IgD-negative memory B cell (primary cell): Measurements from ENCODE around the gene WLS. TPM values are rescaled to one million over a fixed set of nuclear protein-coding genes. Genes with fewer than 3 reads are reported as not detected.

ENCODE experiments used
- H3K27ac Mint-ChIP-seq, 3 donors: one replicate each; pipeline ENCODE4 v1.8.0; 2020 to 2022; ENCODE audit warnings: mild to moderate bottlenecking in 3 of 3, mixed read lengths in 3 of 3, moderate library complexity in 1 of 3
- H3K27me3 Mint-ChIP-seq: one replicate; pipeline ENCODE4 v1.8.0; 2021; ENCODE audit warnings: mixed read lengths
- H3K36me3 Mint-ChIP-seq: one replicate; pipeline ENCODE4 v1.8.0; 2020; ENCODE audit warnings: mild to moderate bottlenecking, mixed read lengths
- H3K4me1 Mint-ChIP-seq, 3 donors: one replicate each; pipeline ENCODE4 v1.8.0; 2020 to 2022; ENCODE audit warnings: mixed read lengths in 3 of 3, mild to moderate bottlenecking in 1 of 3
- H3K4me3 Mint-ChIP-seq, 4 donors: one replicate each; pipeline ENCODE4 v1.8.0; 2020 to 2022; ENCODE audit warnings: mild to moderate bottlenecking in 4 of 4, mixed read lengths in 4 of 4, moderate library complexity in 3 of 4
- H3K9me3 Mint-ChIP-seq, 3 donors: one replicate each; pipeline ENCODE4 v1.8.0; 2020 to 2021; ENCODE audit warnings: mixed read lengths in 3 of 3, mild to moderate bottlenecking in 1 of 3
- polyA plus RNA-seq: library from polyadenylated mRNA; unstranded; fragments of 300-500 nt; fragmentation: Illumina TruSeq; gene quantifications from one replicate; pipeline ENCODE4 v1.2.3, GENCODE V29; 2021

Gene WLS
- polyA plus RNA-seq, 1 donor from 2014 or later: not detected

DNA sequence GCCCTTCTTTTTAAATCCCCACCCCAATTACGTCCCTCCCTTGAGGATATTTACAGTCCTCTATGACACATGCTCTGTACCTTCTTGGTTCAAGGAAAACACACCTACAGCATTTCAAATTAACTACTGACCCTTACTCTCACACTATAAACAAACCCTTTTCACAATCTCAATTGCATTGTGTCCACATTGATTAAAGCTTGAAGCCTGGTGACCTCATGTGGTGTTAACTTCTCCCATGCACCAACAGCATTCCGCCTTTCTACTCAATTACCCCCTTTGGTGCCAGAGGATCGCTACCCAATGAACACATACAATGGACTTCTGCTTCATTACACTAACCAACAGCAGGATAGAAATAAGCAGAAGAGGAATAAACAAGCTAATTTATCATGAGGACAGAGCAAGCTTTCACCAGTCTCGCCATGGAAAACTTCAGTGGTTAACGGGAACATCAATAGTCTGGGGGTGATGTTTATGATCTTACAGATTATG lies 15.2 kb downstream of the WLS start:
- Mint-ChIP-seq H3K4me1 (no peaks in the 10 kb centered on the region), H3K36me3 (no peaks in the 10 kb centered on the region), H3K4me3 (no peak overlapping the region), H3K27me3 (peaks cover 8% of the 10 kb centered on the region), H3K27ac (no peak overlapping the region), H3K9me3 (peaks cover 0 to 2% (median 0%) of the 10 kb centered on the region in 3 donors)

DNA sequence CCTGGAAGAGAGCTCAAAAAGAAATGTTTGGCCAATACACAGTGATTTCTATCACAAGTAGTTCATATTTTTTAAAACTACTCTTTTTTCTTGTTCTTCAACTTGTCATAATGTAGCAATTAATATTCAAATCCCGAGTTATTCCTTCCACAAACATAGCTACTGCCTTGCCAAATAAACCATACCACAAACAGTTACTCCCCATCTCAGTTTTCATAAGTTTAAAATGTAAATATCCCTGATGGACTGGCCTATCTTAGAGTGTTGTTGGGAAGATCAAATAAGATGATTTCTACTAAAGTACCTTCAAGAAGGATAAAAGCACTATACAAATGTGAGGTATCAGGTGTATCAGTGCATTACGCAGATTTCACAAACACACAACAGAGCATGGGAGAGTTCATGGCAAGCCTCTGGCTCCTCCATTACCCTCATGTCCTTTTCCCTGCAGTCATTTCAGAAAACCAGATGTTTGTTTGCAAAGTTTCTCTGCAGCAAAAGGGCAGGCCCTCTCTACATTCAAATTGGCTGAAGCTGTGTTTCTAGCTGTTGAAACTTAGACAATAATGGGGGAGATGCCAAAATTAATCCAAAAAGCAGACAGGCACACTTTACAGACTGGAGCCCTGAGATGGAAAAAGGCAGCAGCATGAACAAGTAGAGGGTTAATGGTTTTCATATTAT lies 16.1 kb downstream of the WLS start:
- peaks cover 8% of the 10 kb centered on the region for H3K27me3 Mint-ChIP-seq
- H3K4me1 Mint-ChIP-seq: no peaks in the 10 kb centered on the region
- H3K9me3 Mint-ChIP-seq: peaks cover 0 to 2% (median 0%) of the 10 kb centered on the region in 3 donors
- H3K4me3 Mint-ChIP-seq: no peak overlapping the region
- H3K36me3 Mint-ChIP-seq: no peaks in the 10 kb centered on the region
- H3K27ac Mint-ChIP-seq: no peak overlapping the region

- Mint-ChIP-seq H3K27me3 (peaks cover 10% of the 10 kb centered on the region), H3K36me3 (no peaks in the 10 kb centered on the region), H3K9me3 (peaks cover 0 to 2% (median 0%) of the 10 kb centered on the region in 3 donors)
Measured at GRCh38 chr1:68213843-68214242, 18.5 kb downstream of the WLS start.

DNA sequence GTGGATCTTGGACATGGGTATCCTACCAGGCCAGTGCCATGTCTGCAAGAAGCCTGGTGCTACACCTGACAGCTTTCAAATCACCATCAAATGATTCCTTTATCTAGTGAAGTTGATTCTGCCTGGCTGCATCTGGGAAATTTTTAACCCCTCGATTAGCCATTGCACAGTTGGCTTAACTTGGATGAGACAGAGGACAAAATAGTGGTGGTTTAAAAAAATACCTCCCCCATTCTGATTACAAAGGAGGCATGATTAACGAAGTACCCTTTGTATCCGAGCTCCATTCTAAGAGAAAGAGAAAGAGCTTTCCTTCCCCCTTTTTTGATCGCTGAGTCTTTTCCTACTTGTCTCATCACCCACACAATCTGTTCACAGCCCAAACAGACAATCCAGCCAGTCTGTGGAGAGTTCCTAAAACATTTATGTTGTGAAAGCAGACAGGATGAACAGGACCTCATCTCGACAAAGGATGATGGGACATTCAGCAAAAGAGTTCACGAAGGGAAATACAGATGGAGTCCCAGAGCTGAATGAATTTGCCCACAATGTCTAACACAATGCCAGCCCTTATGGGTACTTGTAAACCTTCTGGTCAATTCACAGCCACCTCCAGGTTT lies 20.5 kb downstream of the WLS start:
- peaks cover 0 to 2% (median 0%) of the 10 kb centered on the region in 3 donors for H3K9me3 Mint-ChIP-seq
- H3K4me1 Mint-ChIP-seq: peaks cover 0 to 2% (median 0%) of the 10 kb centered on the region in 3 donors
- no peak overlapping the region for H3K27ac Mint-ChIP-seq
- peaks cover 7% of the 10 kb centered on the region for H3K27me3 Mint-ChIP-seq
- no peak overlapping the region for H3K4me3 Mint-ChIP-seq
- no peaks in the 10 kb centered on the region for H3K36me3 Mint-ChIP-seq

More at GRCh38 chr1:68213843-68214242, 18.5 kb downstream of the WLS start:
- H3K27ac Mint-ChIP-seq: no peak overlapping the region
- no peaks in the 10 kb centered on the region for H3K4me1 Mint-ChIP-seq
- no peak overlapping the region for H3K4me3 Mint-ChIP-seq

DNA sequence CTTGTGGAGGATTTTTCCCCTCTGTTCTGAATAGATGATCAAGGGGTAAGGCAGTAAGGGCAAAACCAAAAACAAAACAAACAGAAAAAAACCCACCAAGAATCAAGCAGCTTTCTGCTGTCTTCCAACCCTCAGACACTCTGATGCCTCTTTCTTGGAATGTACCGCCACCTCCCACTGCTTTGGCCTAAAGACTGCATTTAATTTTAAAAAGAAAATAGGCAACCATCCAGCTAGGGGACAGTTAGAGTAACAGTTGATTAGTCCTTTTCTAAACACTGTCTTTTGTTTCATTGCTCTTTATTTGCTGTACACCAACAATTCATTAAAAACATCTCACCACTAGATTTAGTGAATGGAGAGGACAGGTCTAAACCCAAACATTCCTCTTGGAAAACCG lies 21.5 kb downstream of the WLS start:
- H3K9me3 Mint-ChIP-seq: peaks cover 0 to 2% (median 0%) of the 10 kb centered on the region in 3 donors
- no peak overlapping the region for H3K4me3 Mint-ChIP-seq
- peaks cover 0 to 2% (median 0%) of the 10 kb centered on the region in 3 donors for H3K4me1 Mint-ChIP-seq

GRCh38 chr1:68210027-68210426 lies 22.3 kb downstream of the WLS start:
- H3K9me3 Mint-ChIP-seq: peaks cover 0 to 2% (median 0%) of the 10 kb centered on the region in 3 donors
- H3K27me3 Mint-ChIP-seq: peaks cover 6% of the 10 kb centered on the region
- peaks cover 0 to 2% (median 0%) of the 10 kb centered on the region in 3 donors for H3K4me1 Mint-ChIP-seq
- H3K27ac Mint-ChIP-seq: no peak overlapping the region
- H3K4me3 Mint-ChIP-seq: no peak overlapping the region
- H3K36me3 Mint-ChIP-seq: peaks cover 1% of the 10 kb centered on the region

More for the DNA sequence above, 21.5 kb downstream of the WLS start:
- peaks cover 7% of the 10 kb centered on the region for H3K27me3 Mint-ChIP-seq
- H3K36me3 Mint-ChIP-seq: no peaks in the 10 kb centered on the region
- H3K27ac Mint-ChIP-seq: no peak overlapping the region

GRCh38 chr1:68206848-68207689 lies 25.3 kb downstream of the WLS start:
- peaks cover 2% of the 10 kb centered on the region for H3K27me3 Mint-ChIP-seq

DNA sequence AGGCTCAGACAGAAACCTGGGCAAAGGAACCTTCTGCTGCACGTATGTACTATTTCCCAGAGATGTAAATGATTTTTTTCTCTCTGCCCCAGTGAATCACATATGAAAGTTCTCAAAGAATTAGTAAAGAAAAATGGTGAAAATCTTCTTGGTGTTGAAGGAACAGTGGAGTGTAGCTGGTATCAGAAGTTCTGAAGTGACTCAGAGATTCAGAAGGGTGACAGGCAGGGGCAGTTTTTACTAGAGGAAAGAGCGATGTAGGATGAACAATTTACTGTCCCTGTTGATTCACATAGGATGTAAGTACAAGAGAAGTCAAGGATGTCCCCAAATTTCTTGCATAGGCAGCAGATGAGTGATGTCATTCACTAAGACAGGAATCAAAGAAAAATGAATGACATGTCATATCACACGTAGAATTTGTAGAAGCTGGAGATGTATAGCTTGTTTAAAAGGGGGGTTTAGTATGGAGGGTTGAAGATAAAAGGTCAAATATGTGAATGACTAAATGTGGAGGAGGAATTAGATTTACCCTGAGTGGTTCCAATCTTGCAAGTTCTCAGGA lies 26.4 kb downstream of the WLS start:
- Mint-ChIP-seq H3K27me3 (peaks cover 3% of the 10 kb centered on the region), H3K9me3 (no peaks in the 10 kb centered on the region), H3K4me3 (no peak overlapping the region), H3K4me1 (peaks cover 0 to 2% (median 0%) of the 10 kb centered on the region in 3 donors), H3K27ac (no peak overlapping the region), H3K36me3 (peaks cover 1% of the 10 kb centered on the region)

More at GRCh38 chr1:68206848-68207689, 25.3 kb downstream of the WLS start:
- Mint-ChIP-seq H3K9me3 (no peaks in the 10 kb centered on the region), H3K36me3 (peaks cover 1% of the 10 kb centered on the region), H3K27ac (no peak overlapping the region), H3K4me3 (no peak overlapping the region), H3K4me1 (peaks cover 0 to 2% (median 0%) of the 10 kb centered on the region in 3 donors)

DNA sequence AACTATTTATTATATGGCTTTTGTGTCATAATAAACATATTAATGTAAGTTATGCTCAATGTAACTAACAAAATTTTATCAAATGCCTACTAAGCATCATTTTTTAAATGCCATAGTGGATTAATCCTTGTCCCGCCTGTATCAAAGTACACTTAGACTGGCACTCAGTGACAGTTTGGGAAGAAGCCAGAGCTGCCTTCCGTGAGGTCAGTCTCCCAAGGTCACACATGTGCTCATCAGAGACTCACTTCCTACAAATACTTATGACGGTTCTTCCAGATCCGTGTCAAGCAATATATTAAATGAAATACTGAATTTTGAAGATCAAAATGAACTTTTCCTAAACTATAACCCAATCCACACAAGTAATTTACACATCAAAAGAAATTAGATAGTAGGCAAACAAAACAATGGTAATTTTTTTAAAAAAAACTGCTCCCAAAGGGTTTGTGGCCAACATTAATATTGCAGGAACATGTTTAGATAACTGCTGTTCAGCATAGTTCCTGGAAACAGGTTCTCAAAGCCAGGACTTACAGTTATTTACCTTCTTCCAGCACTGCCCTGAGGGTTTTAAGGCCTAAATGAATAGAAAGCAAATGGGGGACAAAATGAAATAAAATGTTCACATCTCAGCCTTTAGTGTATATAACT lies 27.2 kb downstream of the WLS start:
- Mint-ChIP-seq H3K4me3 (no peak overlapping the region), H3K36me3 (peaks cover 1% of the 10 kb centered on the region), H3K27me3 (peaks cover 2% of the 10 kb centered on the region), H3K9me3 (no peaks in the 10 kb centered on the region), H3K4me1 (peaks cover 0 to 2% (median 0%) of the 10 kb centered on the region in 3 donors), H3K27ac (no peak overlapping the region)

- H3K4me3 Mint-ChIP-seq: no peak overlapping the region
- H3K36me3 Mint-ChIP-seq: peaks cover 5% of the 10 kb centered on the region
- peaks cover 2% of the 10 kb centered on the region for H3K27me3 Mint-ChIP-seq
- H3K4me1 Mint-ChIP-seq: no peaks in the 10 kb centered on the region
- no peak overlapping the region for H3K27ac Mint-ChIP-seq
- H3K9me3 Mint-ChIP-seq: no peaks in the 10 kb centered on the region
Measured at GRCh38 chr1:68202239-68202832, 30.0 kb downstream of the WLS start.

DNA sequence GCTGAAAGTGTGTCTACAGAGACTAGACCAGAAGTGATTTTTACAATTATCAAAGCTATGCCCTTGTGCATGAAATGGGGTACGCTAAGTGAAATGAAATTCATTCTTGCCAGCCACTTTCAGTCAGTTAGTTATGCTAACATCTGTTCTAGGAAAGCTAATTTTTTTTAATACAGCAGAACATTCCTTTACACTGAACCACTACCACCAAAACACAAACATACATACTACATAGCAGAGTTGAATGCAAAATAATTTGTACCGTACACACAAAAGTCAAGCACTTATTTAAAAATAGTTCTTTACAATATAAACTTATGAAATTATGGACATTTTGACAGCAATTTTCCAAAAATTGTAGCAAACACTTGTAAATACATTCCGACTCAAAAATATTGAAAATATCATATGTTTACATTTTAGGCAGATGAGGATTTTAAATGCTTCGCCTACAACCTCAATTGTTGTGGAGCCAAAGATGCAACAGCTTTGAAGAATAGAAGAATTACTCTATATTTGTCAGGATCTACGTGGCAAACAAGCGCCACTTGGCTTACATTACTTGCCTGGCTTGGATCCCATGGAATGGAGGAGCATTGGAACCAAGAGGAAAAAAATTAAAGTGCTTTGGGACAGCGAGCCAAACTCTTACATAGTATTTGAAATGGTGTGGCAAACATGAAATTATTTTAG lies 30.6 kb downstream of the WLS start:
- Mint-ChIP-seq H3K27ac (no peak overlapping the region), H3K4me1 (no peaks in the 10 kb centered on the region), H3K36me3 (peaks cover 5% of the 10 kb centered on the region), H3K9me3 (no peaks in the 10 kb centered on the region), H3K27me3 (peaks cover 2% of the 10 kb centered on the region), H3K4me3 (no peak overlapping the region)

- Mint-ChIP-seq H3K27ac (no peak overlapping the region), H3K27me3 (peaks cover 2% of the 10 kb centered on the region), H3K36me3 (peaks cover 4% of the 10 kb centered on the region), H3K4me1 (no peaks in the 10 kb centered on the region), H3K4me3 (no peak overlapping the region), H3K9me3 (no peaks in the 10 kb centered on the region)
Measured at GRCh38 chr1:68199603-68200002, 32.7 kb downstream of the WLS start.

GRCh38 chr1:68198752-68199151 lies 33.6 kb downstream of the WLS start:
- Mint-ChIP-seq H3K36me3 (peaks cover 4% of the 10 kb centered on the region), H3K27me3 (peaks cover 2% of the 10 kb centered on the region), H3K9me3 (peaks cover 0 to 2% (median 0%) of the 10 kb centered on the region in 3 donors), H3K4me1 (no peaks in the 10 kb centered on the region), H3K27ac (no peak overlapping the region), H3K4me3 (no peak overlapping the region)
